Cardiac septum (tissue), 1 donor: ENCODE results near the gene SCMH1. TPM values are rescaled to one million over a fixed set of nuclear protein-coding genes. Genes with fewer than 3 reads are reported as not detected.
"Not testable (repeated sequence)": the region's sequence is repeated elsewhere in the genome, so short reads cannot be mapped to it uniquely, and the experiment has no call there.

Experiments used
- DNase-seq: peaks from one replicate; pipeline ENCODE4 v3.0.0-alpha.2; 2020; ENCODE audit warnings: low spot score
- intact Hi-C: fragments of 100-400 bp; cut with DNase I; formaldehyde crosslinking; loops from one replicate; pipeline ENCODE4 v1.14.0; 2022
- total RNA-seq: library from RNA; stranded (reverse); fragmentation: NEBNext Ultra II Directional; extraction: Animal tissue kit (Norgen Biotek cat#: 25700); gene quantifications from one replicate; pipeline ENCODE4 v1.2.1, GENCODE V29; 2021
- donor health status: DM: no; HTN: no; CAD: no.

SCMH1 gene
- total RNA-seq, 1 donor from 2014 or later = 47.3 TPM

- DNase-seq = no peak
- intact Hi-C loops = no loop called here
Measured at GRCh38 chr1:41162441-41162840, 79.7 kb downstream of the SCMH1 start.

GRCh38 chr1:41161846-41162245 is 80.3 kb downstream of the SCMH1 start:
- intact Hi-C loops = no loop called here
- DNase-seq = no peak

- no peak for DNase-seq
- intact Hi-C loops = no loop called here
Measured at GRCh38 chr1:41160498-41161110, 81.5 kb downstream of the SCMH1 start.

- DNase-seq = no peak
- intact Hi-C loops = loop anchor here (5.0 kb wide), 2 partner anchors 52 to 83 kb away; partner anchors contain the start of gene SCMH1
Measured at GRCh38 chr1:41158966-41159365, 83.1 kb downstream of the SCMH1 start.

GRCh38 chr1:41158147-41158875 is 83.8 kb downstream of the SCMH1 start:
- intact Hi-C loops = loop anchor here (5.0 kb wide), 2 partner anchors 51 to 84 kb away; partner anchors contain the start of gene SCMH1
- no peak for DNase-seq

- intact Hi-C loops = loop anchor here (5.0 kb wide), 2 partner anchors 48 to 87 kb away; partner anchors contain the start of gene SCMH1
Measured at GRCh38 chr1:41155105-41155504, 87.0 kb downstream of the SCMH1 start.

GRCh38 chr1:41153750-41154274 is 88.3 kb downstream of the SCMH1 start:
- intact Hi-C loops = no loop called here
- DNase-seq = no peak

More at GRCh38 chr1:41155105-41155504, 87.0 kb downstream of the SCMH1 start:
- DNase-seq = no peak

- intact Hi-C loops = no loop called here
- DNase-seq = no peak
Measured at GRCh38 chr1:41152622-41153044, 89.5 kb downstream of the SCMH1 start.

GRCh38 chr1:41151846-41152245 is 90.3 kb downstream of the SCMH1 start:
- DNase-seq = no peak
- intact Hi-C loops = no loop called here

GRCh38 chr1:41149570-41149969 is 92.5 kb downstream of the SCMH1 start:
- intact Hi-C loops = no loop called here
- no peak for DNase-seq

- intact Hi-C loops = no loop called here
Measured at GRCh38 chr1:41144285-41144684, 97.8 kb downstream of the SCMH1 start.

GRCh38 chr1:41138549-41138948 is 103.6 kb downstream of the SCMH1 start:
- intact Hi-C loops = no loop called here
- DNase-seq = no peak

More at GRCh38 chr1:41144285-41144684, 97.8 kb downstream of the SCMH1 start:
- DNase-seq = no peak

- intact Hi-C loops = no loop called here
Measured at GRCh38 chr1:41135196-41135947, 106.7 kb downstream of the SCMH1 start.

GRCh38 chr1:41134325-41134724 is 107.8 kb downstream of the SCMH1 start:
- intact Hi-C loops, DNase-seq: not testable (repeated sequence)

More at GRCh38 chr1:41135196-41135947, 106.7 kb downstream of the SCMH1 start:
- no peak for DNase-seq

- intact Hi-C loops = no loop called here
Measured at GRCh38 chr1:41122851-41123518, 119.1 kb downstream of the SCMH1 start.

GRCh38 chr1:41122148-41122547 is 120.0 kb downstream of the SCMH1 start:
- intact Hi-C loops = no loop called here
- DNase-seq = no peak

More at GRCh38 chr1:41122851-41123518, 119.1 kb downstream of the SCMH1 start:
- no peak for DNase-seq

- no peak for DNase-seq
- intact Hi-C loops = no loop called here
Measured at GRCh38 chr1:41118645-41119044, 123.5 kb downstream of the SCMH1 start.

GRCh38 chr1:41117241-41117640 is 124.9 kb downstream of the SCMH1 start:
- DNase-seq, intact Hi-C loops: not testable (repeated sequence)

- intact Hi-C loops = no loop called here
- DNase-seq = no peak
Measured at GRCh38 chr1:41110736-41111135, 131.4 kb downstream of the SCMH1 start.
